Esophagus squamous epithelium (tissue), 5 donors: ENCODE measurements around the gene TAB2. TPM values are rescaled to one million over a fixed set of nuclear protein-coding genes. Genes with fewer than 3 reads are reported as not detected.

Experiments used
- DNase-seq: peaks from one replicate; lab custom pipeline; 2025; lab: John Stamatoyannopoulos, UW
- H3K27ac ChIP-seq, 4 donors: fragments of 200-600 bp; sonication (generic); one replicate each; pipeline ENCODE4 v1.5.1; 2016 to 2019; ENCODE audit warnings: mild to moderate bottlenecking in 1 of 4
- H3K27me3 ChIP-seq, 4 donors: fragments of 200-600 bp; sonication (generic); 1 replicate in 3 of 4; 2 replicates in 1 of 4; pipeline versions ENCODE4 v1.5.1 to v1.6.0; 2017 to 2021; ENCODE audit warnings: antibody characterized with exemption in 1 of 4
- H3K36me3 ChIP-seq, 3 donors: fragments of 200-600 bp; sonication (generic); one replicate each; pipeline ENCODE4 v1.5.1; 2016 to 2019
- H3K4me1 ChIP-seq, 3 donors: fragments of 200-600 bp; sonication (generic); one replicate each; pipeline ENCODE4 v1.5.1; 2017 to 2019
- H3K4me3 ChIP-seq, 4 donors: fragments of 200-600 bp; sonication (generic); 1 replicate in 3 of 4; 2 replicates in 1 of 4; pipeline ENCODE4 v1.5.1; 2016 to 2019; ENCODE audit warnings: mild to moderate bottlenecking in 2 of 4, moderate library complexity in 1 of 4
- H3K9me3 ChIP-seq, 3 donors: fragments of 200-600 bp; sonication (generic); one replicate each; pipeline ENCODE4 v1.5.1; 2016 to 2019
- POLR2A ChIP-seq, 4 donors: fragments of 450-650 bp; IDR thresholded peaks; one replicate each; pipeline ENCODE4 v1.6.1; 2017; ENCODE audit warnings: antibody characterized with exemption in 4 of 4, mild to moderate bottlenecking in 4 of 4, moderate library complexity in 3 of 4
- WGBS, 2 donors: methylation state at CpG; one replicate each; pipeline ENCODE4 v1.1.5; 2018; 5-methylcytosine and 5-hydroxymethylcytosine counted together
- intact Hi-C: fragments of 100-400 bp; cut with DNase I; formaldehyde crosslinking; loops from one replicate; pipeline ENCODE4 v1.15.0; 2022
- total RNA-seq, 4 donors: library from RNA; depleted of rRNA; stranded (reverse); fragments of >200 nt; gene quantifications; one replicate each; pipeline ENCODE4 v1.1.0, GENCODE V29; 2016
- TF ChIP-seq, protein P1 (sequence below), 6 experiments: fragments of 450-650 bp in 4 of 6; fragments of 200-600 bp in 2 of 6; sonication (generic) in 2 of 6; IDR thresholded peaks; one replicate each; pipeline ENCODE4 v1.5.1; 2016 to 2019; ENCODE audit warnings: antibody characterized with exemption in 6 of 6, mild to moderate bottlenecking in 4 of 6, moderate library complexity in 4 of 6
- donor health status: DM: yes; HTN: yes; CAD: no.

TAB2 gene
- total RNA-seq, 4 donors from 2014 or later: 27.6 to 47.1 (median 31.0) TPM

DNA sequence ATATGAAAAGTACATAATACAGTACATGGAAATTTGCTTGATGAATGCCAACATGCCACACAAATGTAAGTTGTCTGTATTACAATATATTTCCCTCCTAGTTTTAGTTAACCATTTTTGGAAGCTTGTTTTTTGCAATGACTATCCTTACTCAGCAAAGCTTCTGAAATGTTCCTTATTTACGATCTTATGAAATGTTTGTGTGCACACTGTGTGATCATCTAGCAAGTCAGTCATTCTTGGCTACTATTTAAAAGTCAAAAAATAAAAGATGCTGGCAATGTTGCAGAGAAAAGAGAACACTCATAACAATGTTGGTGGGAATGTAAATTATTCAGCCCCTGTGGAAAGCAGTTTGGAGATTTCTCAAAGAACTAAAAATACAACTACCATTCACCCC lies 116.4 kb downstream of the TAB2 start:
- Histone ChIP-seq H3K9me3 (no peaks in the 10 kb centered on the region), H3K27me3 (peaks cover 0 to 22% (median 0%) of the 10 kb centered on the region in 4 donors), H3K4me1 (peaks cover 0 to 7% (median 0%) of the 10 kb centered on the region in 3 donors), H3K36me3 (no peaks in the 10 kb centered on the region), H3K27ac (no peak overlapping the region), H3K4me3 (no peak overlapping the region)
- no peak for TF ChIP-seq POLR2A (IDR thresholded peaks at IDR 0.05)
- TF ChIP-seq, protein P1, sequence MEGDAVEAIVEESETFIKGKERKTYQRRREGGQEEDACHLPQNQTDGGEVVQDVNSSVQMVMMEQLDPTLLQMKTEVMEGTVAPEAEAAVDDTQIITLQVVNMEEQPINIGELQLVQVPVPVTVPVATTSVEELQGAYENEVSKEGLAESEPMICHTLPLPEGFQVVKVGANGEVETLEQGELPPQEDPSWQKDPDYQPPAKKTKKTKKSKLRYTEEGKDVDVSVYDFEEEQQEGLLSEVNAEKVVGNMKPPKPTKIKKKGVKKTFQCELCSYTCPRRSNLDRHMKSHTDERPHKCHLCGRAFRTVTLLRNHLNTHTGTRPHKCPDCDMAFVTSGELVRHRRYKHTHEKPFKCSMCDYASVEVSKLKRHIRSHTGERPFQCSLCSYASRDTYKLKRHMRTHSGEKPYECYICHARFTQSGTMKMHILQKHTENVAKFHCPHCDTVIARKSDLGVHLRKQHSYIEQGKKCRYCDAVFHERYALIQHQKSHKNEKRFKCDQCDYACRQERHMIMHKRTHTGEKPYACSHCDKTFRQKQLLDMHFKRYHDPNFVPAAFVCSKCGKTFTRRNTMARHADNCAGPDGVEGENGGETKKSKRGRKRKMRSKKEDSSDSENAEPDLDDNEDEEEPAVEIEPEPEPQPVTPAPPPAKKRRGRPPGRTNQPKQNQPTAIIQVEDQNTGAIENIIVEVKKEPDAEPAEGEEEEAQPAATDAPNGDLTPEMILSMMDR (IDR thresholded peaks at IDR 0.05): no peak
- DNase-seq: no peak
- intact Hi-C loops: loop anchor here (5.0 to 10.0 kb wide), 2 partner anchors 81 to 352 kb away; no protein-coding TSS in a partner anchor
- WGBS, 2 donors: 41 to 50% methylated on average over 1 of the region's 1 CpG

DNA sequence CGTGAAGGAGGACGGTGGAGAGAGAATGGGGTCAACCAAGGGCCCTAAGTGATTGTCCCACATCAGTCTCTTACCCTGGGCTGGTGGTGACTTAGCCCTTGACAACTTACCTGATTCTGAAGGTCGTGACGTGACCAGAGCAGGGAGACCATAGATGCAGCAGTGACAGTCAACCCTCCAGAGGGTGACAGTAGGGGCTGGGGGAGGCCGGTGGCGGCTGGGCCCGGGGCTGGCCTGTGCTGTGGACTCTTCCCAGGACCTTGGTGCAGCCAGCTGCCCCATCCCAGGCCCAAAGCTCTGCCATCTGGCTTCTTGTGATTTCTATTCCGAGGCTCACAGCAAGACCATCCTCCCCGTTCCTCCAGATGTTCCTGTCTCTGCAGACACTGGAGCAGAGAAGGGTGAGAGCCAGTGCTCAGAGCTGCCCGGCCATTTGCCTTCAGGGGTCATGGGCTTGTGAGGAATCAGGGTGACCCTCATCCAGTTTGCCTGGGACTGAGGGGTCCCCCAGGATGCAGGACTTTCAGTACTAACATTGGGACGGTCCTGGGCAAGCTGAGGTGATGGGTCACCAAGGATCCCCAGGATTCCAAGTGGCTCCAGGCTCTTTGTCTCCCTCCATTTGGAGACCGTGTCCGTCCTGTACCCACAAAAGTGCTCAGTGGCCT lies 118.5 kb downstream of the TAB2 start:
- 83 to 93% methylated on average over 6 to 10 of the region's 13 CpGs for WGBS, 2 donors
- H3K36me3 ChIP-seq: no peaks in the 10 kb centered on the region
- intact Hi-C loops: loop anchor here (10.0 kb wide), 1 partner anchor 79 kb away; no protein-coding TSS in a partner anchor
- peaks cover 0 to 7% (median 0%) of the 10 kb centered on the region in 3 donors for H3K4me1 ChIP-seq
- peaks cover 0 to 23% (median 0%) of the 10 kb centered on the region in 4 donors for H3K27me3 ChIP-seq
- no peak for DNase-seq
- H3K9me3 ChIP-seq: no peaks in the 10 kb centered on the region
- H3K27ac ChIP-seq: no peak overlapping the region
- H3K4me3 ChIP-seq: no peak overlapping the region
- TF ChIP-seq, protein P1 (IDR thresholded peaks at IDR 0.05): no peak
- TF ChIP-seq POLR2A (IDR thresholded peaks at IDR 0.05): no peak

DNA sequence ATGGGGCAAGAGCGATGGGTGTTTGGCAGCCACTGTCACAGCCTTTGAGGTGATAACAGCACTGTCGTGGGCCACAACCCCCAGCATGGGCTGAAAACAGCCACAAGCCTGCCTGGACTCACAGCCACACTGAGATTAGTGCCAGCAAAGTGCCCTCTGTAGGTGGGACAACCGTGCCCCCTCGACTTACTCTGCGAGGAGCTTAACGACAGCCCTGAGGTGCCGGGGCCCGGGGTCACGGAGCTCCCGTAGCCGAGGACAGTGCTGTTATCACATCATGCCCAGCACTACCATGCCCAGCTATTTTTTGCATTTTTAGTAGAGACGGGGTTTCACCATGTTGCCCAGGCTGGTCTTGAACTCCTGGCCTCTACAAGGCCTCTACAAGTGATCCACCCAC lies 119.1 kb downstream of the TAB2 start:
- Histone ChIP-seq H3K4me3 (no peak overlapping the region), H3K27me3 (peaks cover 0 to 27% (median 0%) of the 10 kb centered on the region in 4 donors), H3K4me1 (peaks cover 0 to 7% (median 0%) of the 10 kb centered on the region in 3 donors), H3K9me3 (no peaks in the 10 kb centered on the region), H3K36me3 (no peaks in the 10 kb centered on the region), H3K27ac (no peak overlapping the region)
- WGBS, 2 donors: 96 to 98% methylated on average over 3 to 10 of the region's 12 CpGs
- intact Hi-C loops: loop anchor here (10.0 kb wide), 1 partner anchor 78 kb away; no protein-coding TSS in a partner anchor
- no peak for TF ChIP-seq POLR2A (IDR thresholded peaks at IDR 0.05)
- TF ChIP-seq, protein P1 (IDR thresholded peaks at IDR 0.05): no peak
- no peak for DNase-seq

GRCh38 chr6:149437212-149437611 lies 119.7 kb downstream of the TAB2 start:
- intact Hi-C loops: loop anchor here (10.0 kb wide), 1 partner anchor 78 kb away; no protein-coding TSS in a partner anchor
- Histone ChIP-seq H3K27ac (no peak overlapping the region), H3K4me1 (peaks cover 0 to 2% (median 0%) of the 10 kb centered on the region in 3 donors), H3K4me3 (no peak overlapping the region), H3K27me3 (peaks cover 0 to 30% (median 0%) of the 10 kb centered on the region in 4 donors), H3K36me3 (no peaks in the 10 kb centered on the region), H3K9me3 (no peaks in the 10 kb centered on the region)
- WGBS, 2 donors: 70 to 83% methylated on average over 3 of the region's 3 CpGs
- no peak for TF ChIP-seq POLR2A (IDR thresholded peaks at IDR 0.05)
- TF ChIP-seq, protein P1 (IDR thresholded peaks at IDR 0.05): no peak
- DNase-seq: no peak

DNA sequence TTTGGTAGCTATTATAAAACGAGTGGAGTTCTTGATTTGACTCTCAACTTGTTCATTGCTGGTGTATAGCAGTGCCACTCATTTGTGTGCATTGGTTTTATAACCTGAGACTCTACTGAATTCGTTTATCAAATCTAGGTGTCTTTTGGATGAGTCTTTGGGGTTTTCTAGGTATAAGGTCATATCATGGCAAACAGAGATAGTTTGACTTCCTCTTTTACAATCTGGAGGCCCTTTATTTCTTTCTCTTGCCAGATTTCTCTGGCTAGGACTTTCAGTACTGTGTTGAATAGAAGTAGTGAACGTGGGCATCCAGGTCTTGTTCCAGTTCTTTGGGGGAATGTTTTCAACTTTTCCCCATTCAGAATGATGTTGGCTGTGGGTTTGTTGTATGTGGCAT lies 121.3 kb downstream of the TAB2 start:
- no peak overlapping the region for H3K4me3 ChIP-seq
- H3K4me1 ChIP-seq: peaks cover 0 to 4% (median 0%) of the 10 kb centered on the region in 3 donors
- TF ChIP-seq, protein P1 (IDR thresholded peaks at IDR 0.05): no peak
- TF ChIP-seq POLR2A (IDR thresholded peaks at IDR 0.05): no peak
- H3K36me3 ChIP-seq: no peaks in the 10 kb centered on the region
- no peak for DNase-seq
- H3K27ac ChIP-seq: no peak overlapping the region
- no peaks in the 10 kb centered on the region for H3K9me3 ChIP-seq
- 72% methylated on average over 3 of the region's 3 CpGs for WGBS, 2 donors
- H3K27me3 ChIP-seq: peaks cover 0 to 38% (median 0%) of the 10 kb centered on the region in 4 donors
- intact Hi-C loops: loop anchor here (10.0 kb wide), 1 partner anchor 76 kb away; no protein-coding TSS in a partner anchor
